Hypothalamus (tissue), 51 donors: ENCODE results near the gene SHANK1.
A peak's percentile ranks its signal among the peaks of the same experiment; 100 is the strongest.
"Not testable (repeated sequence)": the region's sequence is repeated elsewhere in the genome, so short reads cannot be mapped to it uniquely, and the experiment has no call there.

Experiments
- DNase-seq, 51 donors: peaks; one replicate each; lab custom pipeline; 2025; lab: John Stamatoyannopoulos, UW

Gene SHANK1

DNA sequence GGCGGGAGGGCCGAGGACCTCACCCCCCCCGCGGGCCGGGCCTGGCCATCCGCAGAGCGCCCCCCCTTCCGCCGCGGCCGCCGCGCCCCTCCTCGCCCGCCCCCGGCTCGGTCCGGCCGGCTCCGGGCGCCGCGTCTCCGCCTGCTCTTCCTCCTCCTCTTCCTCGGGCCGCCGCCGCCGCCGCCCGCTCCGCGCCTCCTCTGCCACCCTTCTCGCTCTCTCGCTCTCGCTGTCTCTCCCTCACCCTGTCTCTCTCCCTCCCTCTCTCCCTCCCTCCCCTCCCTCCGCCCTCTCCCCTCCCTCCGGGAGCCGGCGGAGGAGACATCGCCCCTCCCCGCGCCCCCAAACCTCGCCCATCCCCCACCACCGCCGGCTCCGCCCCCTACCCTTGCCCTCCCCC is at the start of gene SHANK1:
SHANK1 (minus strand) TSS at position 237 of the 400 bp plus-strand sequence. CDS start 2,883 bp downstream, outside the sequence.
- DNase-seq, result peak in 8 of 51 donors; percentile 18 to 34 (median 28)

DNA sequence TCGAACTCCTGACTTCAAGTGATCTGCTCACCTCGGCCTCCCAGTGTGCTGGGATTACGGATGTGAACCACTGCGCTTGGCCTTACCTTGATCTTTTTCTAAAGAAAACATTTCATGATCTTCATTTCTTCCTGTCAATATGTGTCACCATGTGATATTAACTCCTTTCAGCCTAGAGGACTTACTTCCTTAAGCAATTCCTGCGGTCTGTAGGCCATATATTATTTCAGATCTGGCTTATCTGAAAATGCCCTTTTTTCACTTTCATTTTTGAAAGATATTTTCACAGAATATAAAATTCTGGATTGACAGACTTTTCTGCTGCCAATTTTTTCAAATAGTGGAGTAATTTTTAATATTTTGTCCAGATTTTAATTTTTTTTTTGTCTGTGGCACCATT is 48.7 kb upstream of the SHANK1 start:
- no peak for DNase-seq

DNA sequence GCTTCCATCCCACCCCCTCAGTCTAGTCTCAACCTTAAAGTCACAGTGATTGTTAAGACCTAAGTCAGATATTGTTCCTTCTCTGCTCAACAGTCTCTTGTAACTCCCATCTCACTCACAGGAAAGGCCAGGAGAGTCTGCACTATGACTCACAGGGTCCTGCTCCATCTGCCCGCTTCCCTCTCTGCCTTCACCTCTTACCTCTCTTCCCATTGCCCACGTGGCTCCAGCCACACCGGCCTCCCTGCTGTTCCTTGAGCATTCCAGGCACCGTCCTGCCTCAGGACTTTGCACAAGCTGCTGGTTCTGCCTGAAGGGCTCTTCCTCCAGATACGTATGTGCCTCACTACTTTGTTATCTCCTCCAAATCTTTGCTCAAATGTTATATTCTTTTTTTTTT is 47.7 kb upstream of the SHANK1 start:
- not testable (repeated sequence) for DNase-seq

DNA sequence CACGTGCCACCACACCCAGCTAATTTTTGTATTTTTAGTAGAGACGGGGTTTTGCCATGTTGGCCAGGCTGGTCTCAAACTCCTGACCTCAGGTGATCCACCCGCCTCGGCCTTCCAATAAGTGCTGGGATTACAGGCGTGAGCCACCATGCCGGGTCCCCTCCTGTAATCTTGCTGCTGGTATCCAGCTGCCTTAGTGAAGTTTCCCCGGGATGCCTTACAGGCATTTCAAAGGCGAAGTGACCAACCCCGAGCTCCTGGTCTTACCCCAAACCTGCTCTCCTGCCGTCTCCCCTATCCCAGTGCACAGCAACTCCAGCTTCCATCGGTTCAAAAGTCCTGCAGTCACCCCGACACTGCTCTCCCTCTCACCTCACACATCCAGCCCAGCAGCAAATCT is 47.1 kb upstream of the SHANK1 start:
- DNase-seq, result not testable (repeated sequence)

DNA sequence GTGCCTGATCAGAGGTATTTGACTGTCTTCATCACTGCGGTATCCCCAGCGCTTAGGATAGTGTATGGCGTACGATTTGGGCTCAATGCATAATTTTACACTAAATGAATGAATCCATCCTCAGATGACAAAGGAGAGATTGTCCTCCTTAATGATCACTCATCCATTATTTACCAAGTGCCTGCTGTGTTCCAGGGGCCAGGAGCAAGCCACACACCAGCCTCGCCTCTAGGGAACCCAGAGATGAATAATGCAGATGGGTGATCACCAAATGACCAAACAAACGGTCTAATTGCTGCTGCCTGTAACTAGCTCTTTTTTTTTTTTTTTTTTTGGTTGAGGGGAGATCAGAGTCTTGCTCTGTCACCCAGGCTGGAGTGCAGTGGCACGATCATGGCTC is 44.8 kb upstream of the SHANK1 start:
- no peak for DNase-seq

DNA sequence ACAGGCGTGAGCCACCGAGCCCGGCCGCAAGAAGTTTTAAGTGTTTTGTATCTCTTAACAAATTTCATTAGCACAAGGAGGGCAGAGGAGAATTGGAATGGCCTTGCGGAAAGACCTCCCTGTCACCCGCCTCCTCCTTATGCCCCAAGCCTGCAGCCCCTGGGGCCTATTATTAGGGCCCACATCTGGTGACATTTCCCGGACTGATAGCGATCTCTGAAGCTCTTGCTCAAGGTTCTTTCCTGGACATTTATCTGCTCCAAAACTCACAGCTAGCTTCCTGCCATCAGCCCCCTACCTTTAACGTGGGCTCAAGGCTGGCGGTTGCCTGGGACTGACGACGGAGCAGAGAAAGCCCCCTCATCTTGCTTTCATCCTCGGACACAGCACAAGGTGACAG is 43.9 kb upstream of the SHANK1 start:
- DNase-seq, result not testable (repeated sequence)

DNA sequence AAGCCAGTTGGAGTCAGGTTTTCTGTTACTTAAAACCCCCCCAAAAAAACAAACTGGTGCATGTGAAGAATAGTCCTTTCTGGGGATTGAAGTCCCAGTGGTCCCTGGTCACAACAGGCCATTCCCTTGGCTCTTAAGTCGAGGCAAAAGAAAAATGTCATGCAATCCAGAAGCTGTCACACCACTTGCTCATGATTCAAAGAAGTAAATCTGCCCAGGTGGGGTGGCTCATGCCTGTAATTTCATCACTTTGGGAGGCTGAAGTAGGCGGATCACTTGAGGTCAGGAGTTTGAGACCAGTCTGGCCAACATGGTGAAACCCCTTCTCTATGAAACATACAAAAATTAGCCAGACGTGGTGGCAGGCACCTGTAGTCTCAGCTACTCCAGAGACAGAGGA is 41.9 kb upstream of the SHANK1 start:
- not testable (repeated sequence) for DNase-seq

DNA sequence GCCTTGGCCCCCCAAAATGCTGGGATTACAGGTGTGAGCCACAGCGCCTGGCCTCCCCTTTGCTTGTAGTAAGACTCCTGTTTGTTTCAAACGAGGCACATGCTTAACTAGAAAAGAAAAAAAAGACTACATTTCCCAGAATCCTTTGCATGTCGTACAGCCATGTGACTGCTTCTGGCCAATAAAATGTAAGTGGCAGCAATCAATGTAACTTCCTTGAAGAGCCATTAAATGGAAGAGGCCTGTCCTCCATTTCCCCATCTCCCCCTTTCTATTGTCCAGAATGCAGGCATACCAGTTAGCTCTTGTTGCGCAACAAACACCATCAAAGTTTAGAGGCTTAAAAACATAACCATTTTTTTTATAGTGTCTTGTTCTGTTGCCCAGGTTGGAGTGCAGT is 40.3 kb upstream of the SHANK1 start:
- no peak for DNase-seq

DNA sequence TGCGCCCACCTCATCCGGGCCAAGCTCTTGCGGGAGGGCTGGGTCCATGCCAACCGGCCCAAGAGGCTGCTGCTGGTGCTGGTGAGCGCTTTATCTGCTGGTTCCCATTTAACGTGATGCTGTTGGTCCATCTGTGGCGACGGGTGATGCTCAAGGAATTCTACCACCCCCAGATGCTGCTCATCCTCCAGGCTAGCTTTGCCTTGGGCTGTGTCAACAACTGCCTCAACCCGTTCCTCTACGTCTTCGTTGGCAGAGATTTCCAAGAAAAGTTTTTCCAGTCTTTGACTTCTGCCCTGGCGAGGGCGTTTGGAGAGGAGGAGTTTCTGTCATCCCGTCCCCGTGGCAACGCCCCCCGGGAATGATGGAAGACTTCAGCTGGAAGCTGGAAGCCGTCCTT is 39.5 kb upstream of the SHANK1 start:
- not testable (repeated sequence) for DNase-seq

DNA sequence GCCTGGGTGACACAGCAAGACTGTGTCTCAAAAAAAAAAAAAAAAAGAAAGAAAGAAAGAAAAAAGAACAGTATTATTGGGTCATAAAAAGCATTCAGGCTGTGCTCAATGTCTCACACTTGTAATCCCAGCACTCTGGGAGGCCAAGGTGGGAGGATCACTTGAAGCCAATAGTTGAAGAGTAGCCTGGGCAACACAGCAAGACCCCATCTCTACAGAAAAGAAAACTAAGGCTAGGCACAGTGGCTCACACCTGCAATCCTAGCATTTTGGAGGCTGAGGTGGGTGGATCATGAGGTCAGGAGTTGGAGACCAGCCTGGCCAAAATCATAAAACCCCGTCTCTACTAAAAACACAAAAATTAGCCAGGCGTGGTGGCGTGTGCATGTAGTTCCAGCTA is 38.0 kb upstream of the SHANK1 start:
- DNase-seq, result not testable (repeated sequence)

DNA sequence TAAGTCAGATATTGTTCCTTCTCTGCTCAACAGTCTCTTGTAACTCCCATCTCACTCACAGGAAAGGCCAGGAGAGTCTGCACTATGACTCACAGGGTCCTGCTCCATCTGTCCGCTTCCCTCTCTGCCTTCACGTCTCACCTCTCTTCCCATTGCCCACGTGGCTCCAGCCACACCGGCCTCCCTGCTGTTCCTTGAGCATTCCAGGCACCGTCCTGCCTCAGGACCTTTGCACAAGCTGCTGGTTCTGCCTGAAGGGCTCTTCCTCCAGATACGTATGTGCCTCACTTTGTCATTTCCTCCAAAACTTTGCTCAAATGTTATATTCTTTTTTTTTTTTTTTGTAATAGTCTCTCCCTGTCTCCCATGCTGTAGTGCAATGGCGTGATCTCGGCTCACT is 36.6 kb upstream of the SHANK1 start:
- DNase-seq, result not testable (repeated sequence)

DNA sequence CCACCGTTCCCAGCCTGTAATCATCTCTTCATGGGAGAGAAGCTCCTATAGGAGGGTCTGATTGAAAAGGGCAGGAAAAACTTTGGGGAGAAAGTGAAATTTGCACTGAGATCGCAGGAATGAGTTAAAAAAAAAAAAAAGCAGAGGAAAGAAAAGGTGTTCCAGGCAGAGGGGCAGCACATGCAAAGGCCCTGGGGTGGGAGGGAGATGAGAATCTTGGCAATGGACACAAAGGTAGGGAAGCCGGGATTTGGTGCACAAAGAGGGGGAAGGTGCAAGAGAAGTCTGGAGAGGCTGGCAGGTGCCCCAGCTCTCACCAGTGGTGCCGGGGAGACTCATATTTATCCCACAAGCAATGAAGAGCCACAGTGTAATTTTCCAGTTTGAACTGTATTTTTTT is 34.3 kb upstream of the SHANK1 start:
- DNase-seq, result no peak

DNA sequence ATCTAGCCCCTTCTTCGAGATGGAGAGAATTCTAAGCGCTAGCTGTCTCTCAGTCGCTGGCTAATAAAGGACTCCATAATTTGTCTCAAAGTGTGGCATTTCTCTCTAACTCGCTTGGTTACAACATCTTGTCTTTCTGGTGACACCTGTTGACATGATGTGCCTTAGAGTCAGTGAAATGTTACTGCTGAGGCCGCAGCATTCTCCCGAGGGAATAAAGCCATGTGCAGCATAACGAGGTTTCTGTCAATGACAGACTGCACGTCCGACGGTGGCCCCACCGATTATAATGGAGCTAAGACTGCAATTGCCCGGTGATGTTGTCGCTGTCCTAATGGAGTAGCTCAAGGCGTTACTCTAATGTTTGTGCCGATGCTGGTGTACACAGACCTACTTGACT is 30.4 kb upstream of the SHANK1 start:
- no peak for DNase-seq

DNA sequence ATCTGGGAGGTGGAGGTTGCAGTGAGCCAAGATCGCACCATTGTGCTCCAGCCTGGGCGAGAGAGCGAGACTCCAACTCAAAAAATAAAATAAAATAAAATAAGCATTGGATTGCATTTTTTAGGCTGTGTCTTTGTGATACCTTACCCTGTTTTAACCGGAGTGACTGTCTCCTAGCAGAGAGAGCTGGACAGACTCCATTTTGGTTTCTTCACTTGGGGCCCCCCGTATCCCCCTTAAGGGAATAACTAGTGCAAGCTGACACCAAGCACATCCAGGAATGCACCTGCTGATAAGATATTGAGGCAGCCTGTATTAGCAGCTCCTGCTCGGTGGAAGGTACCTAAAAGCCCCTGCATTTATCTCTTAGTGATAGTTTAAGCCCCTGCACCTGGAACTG is 29.9 kb upstream of the SHANK1 start:
- DNase-seq, result no peak

DNA sequence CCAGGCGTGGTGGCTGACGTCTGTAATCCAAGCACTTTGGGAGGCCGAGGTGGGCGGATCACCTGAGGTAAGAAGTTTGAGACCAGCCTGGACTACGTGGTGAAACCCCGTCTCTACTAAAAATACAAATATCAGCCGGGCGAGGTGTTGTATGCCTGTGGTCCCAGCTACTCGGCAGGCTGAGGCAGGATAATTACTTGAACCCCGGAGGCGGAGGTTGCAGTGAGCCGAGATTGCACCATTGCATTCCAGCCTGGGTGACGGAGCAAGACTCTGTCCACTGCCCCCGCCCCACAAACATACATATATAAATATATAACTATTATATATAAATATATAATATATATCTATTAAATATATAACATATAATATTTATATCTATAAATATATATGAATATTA is 27.5 kb upstream of the SHANK1 start:
- DNase-seq, result not testable (repeated sequence)

DNA sequence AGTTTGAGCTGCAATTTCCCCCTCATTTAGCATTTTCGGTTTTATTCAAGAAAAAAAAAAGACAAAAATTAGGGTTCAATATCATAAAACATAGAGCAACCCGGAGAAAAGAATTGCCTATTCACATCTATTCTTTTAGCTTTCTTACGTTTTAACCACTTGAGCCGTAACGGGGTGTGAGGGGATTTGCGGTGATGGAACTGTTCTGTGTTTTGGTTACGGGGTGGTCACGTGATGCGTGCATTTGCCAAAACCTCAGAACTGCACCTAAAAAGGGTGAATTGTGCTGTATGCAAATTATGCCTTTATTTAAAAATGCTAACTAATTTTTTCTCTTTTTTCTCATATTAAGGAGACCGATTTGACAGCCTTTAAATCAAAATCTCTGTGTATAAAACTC is 25.6 kb upstream of the SHANK1 start:
- DNase-seq, result no peak

DNA sequence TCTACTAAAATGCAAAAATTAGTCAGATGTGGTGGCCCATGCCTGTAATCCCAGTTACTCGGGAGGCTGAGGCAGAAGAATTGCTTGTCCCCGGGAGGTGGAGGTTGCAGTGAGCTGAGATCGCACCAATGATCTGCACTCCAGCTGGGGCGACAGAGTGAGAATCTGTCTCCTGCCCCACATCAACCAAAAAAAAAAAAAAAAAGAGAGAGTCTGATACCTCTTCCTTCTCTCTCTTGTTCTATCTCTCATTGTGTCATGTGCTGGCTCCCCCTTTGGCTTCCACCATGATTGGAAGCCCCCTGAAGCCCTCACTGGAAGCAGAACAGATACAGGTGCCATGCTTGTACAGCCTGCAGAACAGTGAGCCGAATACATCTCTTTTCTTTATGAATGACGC is 23.9 kb upstream of the SHANK1 start:
- no peak for DNase-seq

DNA sequence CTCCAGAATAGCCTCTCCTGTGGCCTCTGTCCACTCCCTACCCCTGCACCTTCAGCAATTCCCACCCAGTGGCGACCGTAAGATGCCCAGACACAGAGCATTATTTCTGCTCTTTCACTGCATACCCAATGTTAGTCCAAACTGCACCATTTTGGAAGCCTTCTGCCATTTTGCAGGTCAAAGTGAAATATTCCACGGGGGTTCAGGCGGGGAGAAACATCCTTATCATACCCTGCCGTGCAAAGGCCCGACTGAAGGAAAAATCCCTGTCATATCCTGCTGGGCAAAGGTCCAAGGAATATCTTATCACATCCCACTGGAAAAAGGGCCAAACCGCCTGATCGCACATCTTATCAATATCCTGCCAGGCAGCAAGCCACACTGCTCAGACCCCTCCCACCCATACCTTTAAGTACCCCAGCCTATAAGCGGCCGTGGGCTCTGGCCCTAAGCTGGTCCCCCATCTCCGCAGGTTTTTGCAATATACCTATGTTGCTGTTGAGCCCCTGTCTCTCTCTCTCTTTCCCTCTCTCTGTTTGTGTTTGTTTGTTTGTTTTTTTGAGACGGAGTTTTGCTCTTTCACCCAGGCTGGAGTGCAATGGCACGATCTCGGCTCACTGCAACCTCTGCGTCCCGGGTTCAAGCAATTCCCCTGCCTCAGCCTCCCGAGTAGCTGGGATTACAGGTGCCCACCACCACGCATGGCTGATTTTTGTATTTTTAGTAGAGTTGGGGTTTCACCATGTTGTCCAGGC is 21.8 kb upstream of the SHANK1 start:
- no peak for DNase-seq

DNA sequence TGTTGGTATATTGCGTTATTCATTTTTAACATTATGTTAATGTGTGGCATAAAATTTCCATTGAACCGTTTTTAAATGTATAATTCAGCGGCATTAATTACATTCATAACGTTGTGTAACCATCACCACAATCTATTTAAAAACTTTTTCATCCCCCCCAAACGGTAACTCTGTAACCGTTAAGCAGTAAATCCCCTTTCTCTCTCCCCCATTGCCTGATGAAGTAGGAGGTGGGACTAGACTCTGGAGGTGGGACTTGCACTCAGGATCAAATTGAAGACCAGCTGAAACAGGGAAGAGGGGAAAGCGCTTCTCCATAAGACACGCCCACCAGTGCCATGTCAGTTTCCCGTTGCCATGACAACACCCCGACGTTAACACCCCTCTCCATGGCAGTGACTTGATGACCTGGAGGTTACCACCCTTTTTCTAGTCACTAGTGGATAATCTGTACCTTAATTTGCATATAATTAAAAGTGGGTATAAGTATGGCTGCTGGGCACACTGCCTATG is 20.4 kb upstream of the SHANK1 start:
- DNase-seq, result no peak

DNA sequence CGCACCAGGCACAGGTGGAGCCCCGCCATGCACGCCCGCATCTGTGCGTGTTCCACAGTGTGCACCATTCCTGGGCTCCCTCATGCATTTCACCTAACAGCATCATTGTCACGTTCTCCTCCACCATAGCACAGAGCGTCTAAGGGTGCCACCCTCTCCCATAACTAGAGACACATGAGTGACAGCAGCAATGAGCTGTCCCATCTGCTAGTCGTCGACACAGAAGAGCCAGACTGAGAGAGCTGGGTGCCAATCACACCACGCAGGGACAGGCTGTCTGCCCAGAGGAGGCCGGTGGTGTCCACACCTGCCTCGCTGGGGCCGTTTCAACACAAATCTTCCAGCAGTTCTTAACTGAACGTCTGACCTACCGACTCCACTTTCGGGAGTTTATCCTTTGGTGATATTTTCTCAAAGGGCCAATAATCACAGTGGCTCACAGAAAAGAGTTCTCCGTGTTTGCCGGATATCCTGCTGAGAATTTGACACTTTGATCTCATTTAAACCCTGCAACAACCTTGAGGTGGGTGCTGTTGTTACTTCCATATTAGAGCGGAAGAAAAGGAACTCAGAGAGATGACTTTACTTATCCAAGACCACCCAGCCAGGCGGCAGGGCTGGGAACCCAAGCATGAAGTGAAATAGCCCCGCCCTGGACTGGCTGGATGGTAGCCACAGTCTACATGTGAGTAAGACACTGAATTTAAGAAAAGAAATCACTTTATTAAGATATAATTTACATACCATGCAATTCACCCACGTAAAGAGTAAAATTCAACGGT is 19.7 kb upstream of the SHANK1 start:
- no peak for DNase-seq

DNA sequence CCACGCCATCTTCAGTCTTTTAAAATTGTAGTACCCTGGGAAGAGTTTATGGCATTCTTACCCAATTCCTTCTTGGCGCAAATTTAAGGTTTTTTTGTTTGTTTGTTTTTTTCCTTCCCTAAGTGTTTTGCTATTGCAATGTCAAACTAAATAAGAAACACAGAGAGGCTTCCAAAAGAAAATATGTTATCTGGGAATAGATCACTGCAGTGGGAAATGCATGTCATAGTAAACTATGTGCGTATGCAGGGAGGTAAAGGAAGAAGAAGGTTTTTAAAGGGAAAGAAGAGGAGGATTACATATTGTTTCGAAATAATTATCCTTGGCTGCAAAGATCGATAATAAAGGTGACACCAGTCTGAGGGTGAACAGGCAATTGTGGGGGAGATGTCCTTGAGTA is 16.7 kb upstream of the SHANK1 start:
- no peak for DNase-seq

DNA sequence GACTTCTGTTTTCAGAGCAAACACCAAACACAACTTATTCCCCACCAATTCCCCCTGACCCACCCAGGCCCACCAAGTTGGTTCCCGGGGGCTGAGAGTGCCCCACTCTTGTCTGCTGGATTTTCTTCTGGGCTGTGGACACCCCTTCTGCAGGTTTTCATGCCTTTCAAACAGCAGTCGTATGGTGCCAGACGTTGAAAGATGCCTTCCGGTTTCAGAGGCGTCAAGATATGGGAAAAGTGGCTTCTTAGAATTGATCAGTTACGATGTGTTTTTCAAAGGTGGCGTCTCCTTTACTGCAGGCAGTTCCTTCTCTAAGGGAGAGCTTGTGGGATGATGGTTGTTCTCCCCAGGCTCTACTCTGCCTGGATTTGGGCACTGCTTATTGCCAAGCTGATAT is 16.3 kb upstream of the SHANK1 start:
- DNase-seq, result no peak
